ENCODE data around the gene CD101. TPM values are rescaled to one million over a fixed set of nuclear protein-coding genes. Genes with fewer than 3 reads are reported as not detected.
"Not testable (repeated sequence)": the region's sequence is repeated elsewhere in the genome, so short reads cannot be mapped to it uniquely, and the experiment has no call there.

The CD101 gene
- total RNA-seq, 2 experiments from 2014 or later, result 2.5 to 3.2 TPM

DNA sequence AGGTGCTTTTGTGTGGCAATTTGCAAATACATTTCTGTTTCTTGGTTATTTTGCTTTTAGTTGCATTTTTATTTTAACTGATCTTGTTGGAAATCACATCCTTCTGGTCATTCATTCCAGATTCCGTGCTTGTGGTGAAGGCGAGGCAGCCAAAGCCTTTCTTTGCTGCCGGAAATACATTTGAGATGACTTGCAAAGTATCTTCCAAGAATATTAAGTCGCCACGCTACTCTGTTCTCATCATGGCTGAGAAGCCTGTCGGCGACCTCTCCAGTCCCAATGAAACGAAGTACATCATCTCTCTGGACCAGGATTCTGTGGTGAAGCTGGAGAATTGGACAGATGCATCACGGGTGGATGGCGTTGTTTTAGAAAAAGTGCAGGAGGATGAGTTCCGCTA is 34.8 kb upstream of the CD101 start:
- POLR2A ChIA-PET, result no interaction called here
- Mint-ChIP-seq H3K4me1 (ENCODE audit: low read depth) (no peaks in the 10 kb centered on the region), H3K27me3 (no peaks in the 10 kb centered on the region), H3K9me3 (no peaks in the 10 kb centered on the region), H3K4me3 (no peak overlapping the region), H3K27ac (no peak overlapping the region), H3K36me3 (ENCODE audit: low read depth) (peaks cover 2% of the 10 kb centered on the region)
- intact Hi-C loops (cut with micrococcal nuclease), result no loop called here
- TF ChIP-seq CTCF (IDR thresholded peaks at IDR 0.05), result no peak
- DNase-seq (no peak), ATAC-seq (no peak)
- CTCF ChIA-PET, result no interaction called here

DNA sequence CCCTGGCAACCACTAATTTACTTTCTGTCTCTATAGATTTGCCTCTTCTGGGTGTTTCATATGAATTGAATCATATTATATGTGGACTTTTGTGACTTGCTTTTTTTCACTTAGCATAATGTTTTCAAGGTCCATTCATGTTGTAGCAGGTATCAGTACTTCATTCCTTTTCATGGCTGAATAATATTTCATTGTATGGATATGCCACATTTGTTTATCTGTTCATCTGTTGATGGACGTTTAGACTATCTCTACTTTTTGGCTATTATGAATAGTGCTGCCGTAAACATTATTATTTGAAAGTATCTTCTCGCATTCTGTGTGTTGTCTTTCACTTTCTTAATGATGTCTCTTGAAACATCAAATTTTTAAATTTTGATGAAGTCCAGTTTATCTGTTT is 32.8 kb upstream of the CD101 start:
- no peak for ATAC-seq
- no peak for DNase-seq
- Mint-ChIP-seq H3K36me3 (ENCODE audit: low read depth) (peaks cover 2% of the 10 kb centered on the region), H3K4me1 (ENCODE audit: low read depth) (no peaks in the 10 kb centered on the region), H3K27me3 (peaks cover 1% of the 10 kb centered on the region), H3K4me3 (no peak overlapping the region), H3K9me3 (no peaks in the 10 kb centered on the region), H3K27ac (no peak overlapping the region)
- intact Hi-C loops (cut with micrococcal nuclease), result no loop called here
- ChIA-PET POLR2A (no interaction called here), CTCF (no interaction called here)
- TF ChIP-seq CTCF (IDR thresholded peaks at IDR 0.05), result no peak

- no peaks in the 10 kb centered on the region for H3K4me1 Mint-ChIP-seq (ENCODE audit: low read depth)
- H3K27me3 Mint-ChIP-seq, result peaks cover 1% of the 10 kb centered on the region
- ATAC-seq, result no peak
- TF ChIP-seq CTCF (IDR thresholded peaks at IDR 0.05), result no peak
- H3K36me3 Mint-ChIP-seq (ENCODE audit: low read depth), result peaks cover 6% of the 10 kb centered on the region
- H3K4me3 Mint-ChIP-seq, result no peak overlapping the region
- DNase-seq, result no peak
- ChIA-PET POLR2A (no interaction called here), CTCF (no interaction called here)
- peaks cover 2% of the 10 kb centered on the region for H3K9me3 Mint-ChIP-seq
- no peak overlapping the region for H3K27ac Mint-ChIP-seq
- intact Hi-C loops (cut with micrococcal nuclease), result no loop called here
Measured at GRCh38 chr1:116971258-116971860, 30.2 kb upstream of the CD101 start.

GRCh38 chr1:116971965-116972673 is 29.4 kb upstream of the CD101 start:
- peaks cover 6% of the 10 kb centered on the region for H3K36me3 Mint-ChIP-seq (ENCODE audit: low read depth)
- no peak overlapping the region for H3K27ac Mint-ChIP-seq
- intact Hi-C loops (cut with micrococcal nuclease), result no loop called here
- TF ChIP-seq CTCF (IDR thresholded peaks at IDR 0.05), result no peak
- POLR2A ChIA-PET, result no interaction called here
- H3K27me3 Mint-ChIP-seq, result peaks cover 1% of the 10 kb centered on the region
- peaks cover 2% of the 10 kb centered on the region for H3K9me3 Mint-ChIP-seq
- ATAC-seq, result no peak
- H3K4me3 Mint-ChIP-seq, result no peak overlapping the region
- no peak for DNase-seq
- CTCF ChIA-PET, result interaction anchor here (1.2 kb wide), 1 partner anchor 247 kb away, joined by 5 read pairs; no protein-coding TSS in a partner anchor
- H3K4me1 Mint-ChIP-seq (ENCODE audit: low read depth), result no peaks in the 10 kb centered on the region

DNA sequence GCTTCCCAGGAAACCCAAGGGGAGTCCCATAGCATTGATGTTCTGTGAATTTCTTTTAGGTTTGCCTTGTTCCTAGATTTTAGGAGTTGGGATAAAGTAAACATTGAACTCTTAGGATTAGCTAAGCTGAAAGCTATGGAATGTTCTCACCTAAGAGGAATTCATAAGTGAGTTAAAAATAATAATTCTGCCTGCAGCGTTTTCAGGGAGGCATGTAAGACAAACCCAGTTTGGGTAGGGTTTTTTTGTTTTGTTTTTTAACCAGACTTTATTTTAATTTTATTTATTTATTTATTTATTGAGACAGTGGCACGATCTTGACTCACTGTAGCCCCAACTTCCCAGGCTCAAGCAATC is 28.9 kb upstream of the CD101 start:
- Mint-ChIP-seq H3K9me3 (peaks cover 2% of the 10 kb centered on the region), H3K27ac (no peak overlapping the region), H3K4me3 (no peak overlapping the region), H3K36me3 (ENCODE audit: low read depth) (peaks cover 6% of the 10 kb centered on the region), H3K4me1 (ENCODE audit: low read depth) (no peaks in the 10 kb centered on the region), H3K27me3 (peaks cover 1% of the 10 kb centered on the region)
- DNase-seq (no peak), ATAC-seq (no peak)
- intact Hi-C loops (cut with micrococcal nuclease), result no loop called here
- no peak for TF ChIP-seq CTCF (IDR thresholded peaks at IDR 0.05)
- ChIA-PET CTCF (interaction anchor here (1.2 kb wide), 1 partner anchor 248 kb away, joined by 5 read pairs; no protein-coding TSS in a partner anchor), POLR2A (no interaction called here)

GRCh38 chr1:116980309-116980708 is 21.3 kb upstream of the CD101 start:
- H3K9me3 Mint-ChIP-seq, DNase-seq: not testable (repeated sequence)

More at GRCh38 chr1:116980309-116980708, 21.3 kb upstream of the CD101 start:
- ATAC-seq; H3K27me3 Mint-ChIP-seq; H3K4me3 Mint-ChIP-seq; CTCF ChIA-PET; H3K36me3 Mint-ChIP-seq (ENCODE audit: low read depth); H3K4me1 Mint-ChIP-seq (ENCODE audit: low read depth); H3K27ac Mint-ChIP-seq; POLR2A ChIA-PET; intact Hi-C loops (cut with micrococcal nuclease): not testable (repeated sequence)
